Heart left ventricle (tissue), 13 donors: ENCODE data around the gene C5AR1.

Source experiments
- POLR2A ChIP-seq, 2 donors: fragments of 450-650 bp; IDR thresholded peaks; one replicate each; pipeline ENCODE4 v1.6.1; 2017; ENCODE audit warnings: antibody characterized with exemption in 2 of 2, mild to moderate bottlenecking in 2 of 2, moderate library complexity in 2 of 2
- TF ChIP-seq, protein P1 (sequence below), 12 donors: fragments of 200-600 bp; sonication (generic) in 4 of 12; IDR thresholded peaks; one replicate each; pipeline versions ENCODE4 v1.5.0 to v1.8.0; 2018 to 2022; ENCODE audit warnings: antibody characterized with exemption in 12 of 12, mild to moderate bottlenecking in 5 of 12
- donor health status: ischemic (EF 13 %, LVEDD 7.1; RV severe dilation, severe dysfunction).
- donor health status: DM: no; HTN: yes; CAD: no.
- donor health status: DM: no; HTN: no; CAD: no.
- donor health status: ischemic (EF 25% LVEDD 6.9; RV normal size, moderate dysfunction).
- donor health status: ischemic (EF 25% LVEDD 5.7; RV mildly dilated, moderate dysfunction).
- donor health status: ischemic (EF 35%, LVEDD 5.7; RV mildly dilated, moderate dysfunction).
- donor health status: nonischemic (EF 11% LVEDD 7.7; RV severe dilation, severe dysfunction).
- donor health status: DM: yes; HTN: yes; CAD: no.
- donor health status: PGD.
- donor health status: ischemic (EF 29% LVEDD 5.4; RV normal size, mild dysfunction).
- donor health status: nonischemic (EF 23%, LVEDD 6.1; RV moderate dilation, normal function).

DNA sequence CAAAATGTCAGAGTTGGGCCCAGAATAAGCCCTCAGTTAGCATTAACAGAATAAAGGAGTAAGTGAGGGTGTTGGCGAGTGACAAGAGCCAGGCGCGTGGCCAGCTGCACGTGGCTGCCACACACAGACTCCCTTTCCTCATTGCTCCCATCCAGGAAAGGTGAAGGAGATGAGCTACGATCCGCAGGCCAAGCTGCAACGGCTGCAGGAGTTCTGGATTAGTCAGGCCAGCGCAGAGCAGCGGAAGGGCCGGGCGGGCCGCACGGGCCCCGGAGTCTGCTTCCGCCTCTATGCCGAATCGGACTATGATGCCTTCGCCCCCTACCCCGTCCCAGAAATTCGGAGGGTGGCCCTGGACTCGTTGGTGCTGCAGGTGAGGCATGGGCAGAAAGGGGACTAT, 52.7 kb downstream of the C5AR1 start:
- TF ChIP-seq, protein P1, sequence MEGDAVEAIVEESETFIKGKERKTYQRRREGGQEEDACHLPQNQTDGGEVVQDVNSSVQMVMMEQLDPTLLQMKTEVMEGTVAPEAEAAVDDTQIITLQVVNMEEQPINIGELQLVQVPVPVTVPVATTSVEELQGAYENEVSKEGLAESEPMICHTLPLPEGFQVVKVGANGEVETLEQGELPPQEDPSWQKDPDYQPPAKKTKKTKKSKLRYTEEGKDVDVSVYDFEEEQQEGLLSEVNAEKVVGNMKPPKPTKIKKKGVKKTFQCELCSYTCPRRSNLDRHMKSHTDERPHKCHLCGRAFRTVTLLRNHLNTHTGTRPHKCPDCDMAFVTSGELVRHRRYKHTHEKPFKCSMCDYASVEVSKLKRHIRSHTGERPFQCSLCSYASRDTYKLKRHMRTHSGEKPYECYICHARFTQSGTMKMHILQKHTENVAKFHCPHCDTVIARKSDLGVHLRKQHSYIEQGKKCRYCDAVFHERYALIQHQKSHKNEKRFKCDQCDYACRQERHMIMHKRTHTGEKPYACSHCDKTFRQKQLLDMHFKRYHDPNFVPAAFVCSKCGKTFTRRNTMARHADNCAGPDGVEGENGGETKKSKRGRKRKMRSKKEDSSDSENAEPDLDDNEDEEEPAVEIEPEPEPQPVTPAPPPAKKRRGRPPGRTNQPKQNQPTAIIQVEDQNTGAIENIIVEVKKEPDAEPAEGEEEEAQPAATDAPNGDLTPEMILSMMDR (IDR thresholded peaks at IDR 0.05), result no peak
- TF ChIP-seq POLR2A (IDR thresholded peaks at IDR 0.05), result no peak
